ENCODE measurements around the gene RPL28.

DNA sequence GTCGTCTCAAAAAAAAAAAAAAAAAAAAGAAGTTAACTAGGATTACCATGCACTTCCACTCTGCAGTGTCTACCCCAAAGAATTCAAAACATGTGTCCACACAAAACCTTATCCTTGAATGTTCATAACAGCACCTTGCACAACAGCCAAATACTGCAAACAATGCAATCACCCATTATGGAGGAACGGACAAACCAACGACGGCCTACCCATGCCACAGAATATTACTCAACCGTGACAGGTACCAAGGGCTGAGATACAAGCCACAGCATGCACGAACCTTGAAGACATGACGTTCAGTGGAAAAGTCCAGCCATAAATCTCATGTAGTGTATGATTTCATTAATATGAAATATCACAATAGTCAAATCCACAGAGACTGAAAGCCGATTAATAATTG lies 60.3 kb downstream of the RPL28 start:
- TF ChIP-seq POLR2A (IDR thresholded peaks at IDR 0.05; ENCODE audit: low read depth, low read length) (no peak), CTCF (conservative IDR thresholded peaks at IDR 0.05; ENCODE audit: low read depth, low read length) (no peak), CHD1 (IDR thresholded peaks at IDR 0.05; ENCODE audit: low read depth, low read length) (no peak), RFX5 (IDR thresholded peaks at IDR 0.05; ENCODE audit: low read depth, low read length) (no peak), BHLHE40 (IDR thresholded peaks at IDR 0.05; ENCODE audit: low read depth, low read length) (no peak), MAZ (IDR thresholded peaks at IDR 0.05; ENCODE audit: borderline replicate concordance, low read depth, low read length) (no peak), CEBPB (IDR thresholded peaks at IDR 0.05; ENCODE audit: low read depth, low read length) (no peak), MXI1 (IDR thresholded peaks at IDR 0.05; ENCODE audit: borderline replicate concordance, low read depth, low read length) (no peak)

Measured in IMR-90 (cell line).